Activated CD8-positive, alpha-beta memory T cell treated with anti-CD3 and anti-CD28 coated beads for 48 hours (primary cell): Measurements from ENCODE around the gene RBM14.
"Not testable (repeated sequence)": the region's sequence is repeated elsewhere in the genome, so short reads cannot be mapped to it uniquely, and the experiment has no call there.

Experiments used
- DNase-seq, 3 experiments: peaks; one replicate each; pipeline ENCODE4 v3.0.0-alpha.2; 2020; ENCODE audit warnings: low read depth in 2 of 3, low spot score in 2 of 3

RBM14 gene

GRCh38 chr11:66598993-66599392 lies 17.4 kb upstream of the RBM14 start:
- DNase-seq, result no peak

- no peak for DNase-seq
Measured at GRCh38 chr11:66600219-66600618, 16.2 kb upstream of the RBM14 start.

GRCh38 chr11:66600631-66601233 lies 15.7 kb upstream of the RBM14 start:
- no peak for DNase-seq

DNA sequence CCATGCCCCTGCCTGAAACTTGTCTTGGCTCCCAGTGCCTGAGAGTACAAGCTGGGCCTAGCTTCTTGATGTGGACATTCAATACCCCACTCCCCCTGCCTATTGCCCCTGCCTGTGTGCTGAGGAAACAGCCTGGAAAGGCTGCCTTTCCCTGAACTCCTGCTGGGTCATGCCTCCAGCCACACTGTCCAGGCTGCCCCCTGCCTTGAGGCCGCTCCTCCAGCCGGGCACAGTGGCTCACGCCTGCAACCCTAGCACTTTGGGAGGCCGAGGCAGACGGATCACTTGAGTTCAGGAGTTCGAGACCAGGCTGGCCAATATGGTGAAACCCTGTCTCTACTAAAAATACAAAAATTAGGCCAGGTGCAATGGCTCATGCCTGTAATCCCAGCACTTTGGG lies 13.4 kb upstream of the RBM14 start:
- DNase-seq, result no peak

DNA sequence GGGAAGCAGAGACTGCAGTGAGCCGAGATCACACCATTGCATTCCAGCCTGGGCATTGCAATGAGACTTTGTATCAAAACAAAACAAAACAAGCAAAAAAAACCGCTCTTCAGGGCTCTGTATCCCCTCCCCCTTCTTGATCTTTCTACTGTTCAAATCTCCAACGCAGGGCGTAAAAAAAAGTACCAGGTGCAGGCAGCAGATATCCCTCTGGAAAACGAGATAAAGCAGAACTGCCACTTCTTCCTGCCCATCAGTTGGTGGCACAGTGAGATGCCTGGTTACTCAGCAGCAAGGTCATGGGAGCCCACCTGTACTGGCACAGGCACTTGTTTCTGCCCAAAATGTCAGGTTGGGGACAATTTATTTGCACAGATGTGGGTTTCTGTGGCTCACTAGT lies 12.3 kb upstream of the RBM14 start:
- DNase-seq, result no peak

- DNase-seq, result not testable (repeated sequence)
Measured at GRCh38 chr11:66606608-66607007, 9.8 kb upstream of the RBM14 start.

- DNase-seq, result no peak
Measured at GRCh38 chr11:66607126-66607834, 9.2 kb upstream of the RBM14 start.

DNA sequence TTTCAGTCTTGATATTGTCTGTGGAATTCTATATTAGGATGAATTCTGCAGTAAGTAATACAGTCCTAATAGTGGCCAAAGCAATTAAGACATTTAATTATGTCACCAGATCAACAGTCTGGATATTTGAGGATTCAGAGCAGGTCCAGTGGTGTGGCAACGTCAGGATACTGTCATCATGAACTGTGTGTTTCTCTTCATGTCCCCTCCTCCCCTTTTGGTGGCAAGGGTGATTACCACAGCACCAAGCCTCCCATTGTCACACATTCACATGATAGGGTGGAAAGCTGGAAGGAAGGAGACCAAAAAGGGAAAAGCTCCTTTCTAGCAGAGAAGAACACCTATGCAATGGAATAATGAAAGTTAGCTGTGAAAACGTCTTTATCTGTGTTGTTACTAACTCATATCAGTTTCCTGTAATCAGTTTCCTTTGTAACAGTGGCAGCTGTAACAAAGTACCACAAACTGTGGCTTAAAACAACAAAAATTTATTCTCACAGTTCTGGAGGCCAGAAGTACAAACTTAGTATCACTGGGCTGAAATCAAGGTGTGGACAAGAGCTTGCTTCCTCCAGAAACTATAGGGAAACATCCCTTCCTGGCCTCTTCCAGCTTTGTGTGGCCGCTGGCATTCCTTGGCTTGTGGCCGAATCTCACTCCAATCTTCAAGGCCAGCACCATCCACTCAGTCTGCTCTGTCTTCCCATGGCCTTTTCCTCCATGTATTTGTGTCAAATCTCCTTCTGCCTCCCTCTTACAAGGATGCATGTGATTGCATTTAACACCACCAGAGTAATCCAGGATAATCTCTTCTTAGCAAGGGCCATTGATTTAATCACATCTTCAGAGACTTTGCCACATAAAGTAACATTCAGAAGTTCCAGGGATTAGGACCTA lies 6.5 kb upstream of the RBM14 start:
- DNase-seq, result no peak

DNA sequence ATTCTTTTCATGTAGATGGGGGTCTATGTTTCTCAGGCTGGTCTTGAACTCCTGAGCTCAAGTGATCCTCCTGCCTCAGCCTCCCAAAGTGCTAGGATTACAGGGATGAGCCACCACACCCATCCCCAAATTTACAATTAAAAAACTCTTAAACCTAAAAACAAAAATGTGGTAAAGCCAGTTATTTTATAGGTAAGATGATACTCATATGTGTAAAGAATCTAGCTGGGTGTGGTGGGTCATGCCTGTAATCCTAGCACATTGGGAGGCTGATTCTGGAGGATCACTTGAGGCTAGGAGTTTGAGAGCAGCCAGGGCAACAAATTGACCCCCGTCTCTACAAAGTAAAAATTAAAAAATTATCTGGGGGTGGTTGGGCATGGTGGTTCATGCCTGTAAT lies 4.0 kb upstream of the RBM14 start:
- no peak for DNase-seq

GRCh38 chr11:66614073-66614472 lies 2.4 kb upstream of the RBM14 start:
- DNase-seq, result no peak

DNA sequence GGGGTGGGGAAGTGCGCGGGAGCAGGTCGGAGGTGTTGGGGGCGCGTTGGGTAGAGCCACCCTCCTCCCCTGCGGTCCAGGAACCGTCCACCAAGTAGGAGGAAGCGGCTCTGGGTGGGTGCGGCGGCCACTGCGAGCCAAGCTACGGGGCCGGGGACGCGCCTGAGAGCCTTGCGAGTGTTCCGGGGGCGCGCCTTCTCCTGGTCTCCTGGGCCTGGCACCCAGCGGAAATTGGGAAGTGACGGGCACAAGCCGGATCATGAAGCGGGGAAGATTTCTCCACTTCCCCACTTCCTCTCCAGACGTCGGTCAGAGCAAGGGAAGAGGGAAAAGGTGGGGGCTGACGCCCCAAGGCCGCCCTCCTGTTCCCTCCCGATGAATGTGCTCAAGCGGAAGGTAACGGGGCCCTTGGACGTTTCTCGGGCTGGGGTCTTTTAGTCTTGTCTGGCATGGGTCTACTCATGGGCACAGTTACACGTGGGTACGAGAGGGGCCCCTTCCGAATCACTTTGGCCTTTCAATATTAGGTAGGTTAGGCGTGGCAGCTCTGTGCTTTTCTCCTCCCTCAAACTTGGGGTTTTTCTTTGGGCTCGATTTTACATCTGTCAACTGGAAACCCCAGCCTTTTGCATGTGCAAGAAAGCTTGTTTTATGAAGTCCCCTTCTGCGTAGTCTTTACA lies 865 bp downstream of the RBM14 start:
- DNase-seq, result no peak

DNA sequence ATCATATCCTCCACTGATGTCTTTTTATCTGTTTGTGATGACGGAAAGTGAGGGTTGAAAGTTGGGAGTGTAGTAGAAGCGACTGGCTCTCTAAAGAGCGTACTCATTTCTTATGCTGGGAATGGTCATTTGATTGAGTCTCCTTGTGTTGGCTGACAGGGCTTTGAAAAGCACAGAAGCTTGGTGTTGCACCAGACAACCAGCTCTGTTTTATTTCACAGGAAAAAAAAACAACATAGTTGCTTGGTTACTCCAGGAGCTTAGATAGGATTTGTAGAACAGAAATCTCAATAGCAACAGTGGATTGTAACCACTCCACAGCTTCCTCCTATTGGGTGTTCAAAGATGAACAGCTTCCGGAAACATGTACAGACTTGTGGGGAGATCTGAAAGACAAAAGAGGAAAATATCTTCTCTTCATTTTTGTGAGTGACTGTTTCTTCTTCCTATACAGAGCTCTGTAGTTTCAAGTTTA lies 2.7 kb downstream of the RBM14 start:
- no peak for DNase-seq

DNA sequence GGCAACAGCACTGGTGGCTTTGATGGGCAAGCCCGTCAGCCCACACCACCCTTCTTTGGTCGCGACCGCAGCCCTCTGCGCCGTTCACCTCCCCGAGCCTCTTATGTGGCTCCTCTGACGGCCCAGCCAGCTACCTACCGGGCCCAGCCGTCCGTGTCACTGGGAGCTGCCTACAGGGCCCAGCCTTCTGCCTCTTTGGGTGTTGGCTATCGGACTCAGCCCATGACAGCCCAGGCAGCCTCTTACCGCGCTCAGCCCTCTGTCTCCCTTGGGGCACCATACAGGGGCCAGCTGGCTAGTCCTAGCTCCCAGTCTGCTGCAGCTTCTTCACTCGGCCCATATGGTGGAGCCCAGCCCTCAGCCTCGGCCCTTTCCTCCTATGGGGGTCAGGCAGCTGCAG lies 8.0 kb downstream of the RBM14 start:
- no peak for DNase-seq

GRCh38 chr11:66625041-66625751 lies 8.8 kb downstream of the RBM14 start:
- DNase-seq, result no peak

DNA sequence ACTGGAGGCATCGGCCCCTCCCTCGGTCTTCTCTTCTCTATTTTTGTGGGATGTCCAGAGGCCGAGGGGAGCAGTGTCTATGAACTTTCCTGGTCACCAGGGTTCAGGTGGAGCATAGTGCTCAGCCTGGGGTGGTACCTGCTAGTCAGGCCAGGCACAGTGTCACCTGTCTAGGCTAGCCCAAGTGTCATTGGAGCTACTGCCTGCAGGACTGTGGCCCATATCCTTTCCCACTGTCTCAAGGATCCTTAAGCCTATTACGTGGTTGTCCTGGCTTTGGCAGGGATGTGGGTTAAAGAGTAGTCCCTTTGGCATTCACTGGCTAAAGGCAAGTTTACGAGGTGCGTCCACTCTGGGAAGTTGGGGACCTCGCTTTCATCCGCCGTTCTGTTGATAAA lies 9.3 kb downstream of the RBM14 start:
- DNase-seq, result no peak

DNA sequence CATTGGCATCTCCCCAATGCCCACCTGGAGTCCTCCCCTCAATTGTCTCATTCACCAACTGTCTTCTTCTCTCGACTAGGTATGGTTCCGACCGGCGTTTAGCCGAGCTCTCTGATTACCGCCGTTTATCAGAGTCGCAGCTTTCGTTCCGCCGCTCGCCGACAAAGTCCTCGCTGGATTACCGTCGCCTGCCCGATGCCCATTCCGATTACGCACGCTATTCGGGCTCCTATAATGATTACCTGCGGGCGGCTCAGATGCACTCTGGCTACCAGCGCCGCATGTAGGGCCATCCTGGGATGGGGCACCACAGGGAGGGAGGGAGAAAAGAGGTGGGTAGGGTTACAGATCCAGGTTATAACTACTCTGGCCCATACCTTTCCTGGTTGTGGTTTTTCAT lies 10.0 kb downstream of the RBM14 start:
- DNase-seq, result no peak

GRCh38 chr11:66626926-66627325 lies 10.5 kb downstream of the RBM14 start:
- no peak for DNase-seq

GRCh38 chr11:66628061-66628603 lies 11.7 kb downstream of the RBM14 start:
- DNase-seq, result no peak

DNA sequence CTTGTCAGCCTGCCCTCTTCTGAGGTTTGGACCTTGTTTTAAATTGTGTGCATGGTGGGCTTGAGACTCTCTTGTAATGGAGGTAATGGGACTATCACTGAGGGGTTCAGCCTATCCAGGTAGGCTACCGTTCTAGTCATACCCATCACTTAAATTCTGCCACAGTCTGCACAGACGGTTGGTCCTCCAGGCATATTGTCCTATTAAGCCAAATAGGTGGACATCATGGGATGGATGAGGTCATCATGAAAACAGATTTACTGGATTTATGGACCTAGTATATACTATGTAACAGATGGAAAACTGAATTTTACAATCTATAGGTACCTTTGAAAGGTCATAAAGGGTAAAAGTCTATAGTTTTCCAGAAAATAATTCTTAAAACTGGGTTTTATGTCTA lies 12.9 kb downstream of the RBM14 start:
- no peak for DNase-seq

GRCh38 chr11:66631883-66632282 lies 15.5 kb downstream of the RBM14 start:
- DNase-seq, result no peak

- no peak for DNase-seq
Measured at GRCh38 chr11:66632952-66633351, 16.5 kb downstream of the RBM14 start.
